H1 (cell line): ENCODE results near the gene MAP1B. TPM values are rescaled to one million over a fixed set of nuclear protein-coding genes. Genes with fewer than 3 reads are reported as not detected.

Source experiments
- CTCF ChIA-PET: fragments of 300-600 bp; sonication (Branson Sonifier 250); formaldehyde crosslinking; loops from one replicate; lab custom pipeline; 2021; ENCODE audit not compliant: partially characterized antibody; lab: Charles Lee
- POLR2A ChIA-PET: fragments of 300-600 bp; sonication (Branson Sonifier 250); formaldehyde crosslinking; loops from one replicate; lab custom pipeline; 2021; ENCODE audit warnings: inconsistent platforms; ENCODE audit not compliant: partially characterized antibody; lab: Charles Lee
- DNase-seq, 2 experiments: peaks; one replicate each; pipeline versions ENCODE4 v3.0.0 to v3.0.0-alpha.2; 2010 to 2022; ENCODE audit warnings: low spot score in 2 of 2, low read depth in 1 of 2, mixed read lengths in 1 of 2
- FAIRE-seq: peaks from 2 replicates; lab custom pipeline; 2011; peaks lifted over from hg19 to GRCh38; lab: Jason Lieb, UNC
- H2AFZ ChIP-seq: 2 replicates; pipeline ENCODE4 v1.8.1; 2012; ENCODE audit warnings: low read length, inconsistent platforms
- H2AK5ac ChIP-seq: 2 replicates; pipeline ENCODE4 v1.6.1; 2013; ENCODE audit warnings: low read depth, low read length
- H2BK120ac ChIP-seq: replicated peaks from 2 replicates; pipeline ENCODE3; 2013; ENCODE audit warnings: low read depth, low read length, inconsistent platforms
- H2BK12ac ChIP-seq: 2 replicates; pipeline ENCODE4 v1.6.1; 2013; ENCODE audit warnings: low read depth, low read length
- H2BK15ac ChIP-seq: 2 replicates; pipeline ENCODE4 v1.6.1; 2013; ENCODE audit warnings: low read length
- H2BK20ac ChIP-seq: 2 replicates; pipeline ENCODE4 v1.6.1; 2013; ENCODE audit warnings: low read length
- H2BK5ac ChIP-seq: 2 replicates; pipeline ENCODE4 v1.6.1; 2013; ENCODE audit warnings: low read depth, low read length
- H3K14ac ChIP-seq: 2 replicates; pipeline ENCODE4 v1.6.1; 2013; ENCODE audit warnings: inconsistent platforms; ENCODE audit not compliant: insufficient read length
- H3K18ac ChIP-seq: 2 replicates; pipeline ENCODE4 v1.6.1; 2013; ENCODE audit warnings: low read length; ENCODE audit errors: extremely low read depth
- H3K23ac ChIP-seq: 2 replicates; pipeline ENCODE4 v1.6.1; 2013; ENCODE audit warnings: inconsistent platforms; ENCODE audit not compliant: insufficient read length
- H3K23me2 ChIP-seq: 2 replicates; pipeline ENCODE4 v1.6.1; 2013; ENCODE audit warnings: low read depth, low read length
- H3K27ac ChIP-seq: 2 replicates; pipeline ENCODE4 v1.6.1; 2011; ENCODE audit warnings: low read depth, low read length, inconsistent platforms
- H3K27me3 ChIP-seq, 4 experiments: replicated peaks in 1 of 4; 1 replicate in 1 of 4; 2 replicates in 3 of 4; pipeline versions ENCODE4 v1.6.1 to v1.8.1; 2011 to 2013; ENCODE audit warnings: low read length in 3 of 4, mild to moderate bottlenecking in 3 of 4, inconsistent platforms in 2 of 4, mixed read lengths in 2 of 4, moderate library complexity in 1 of 4; ENCODE audit not compliant: control insufficient read depth in 3 of 4, insufficient read depth in 3 of 4; ENCODE audit errors: extremely low read depth in 1 of 4
- H3K36me3 ChIP-seq, 4 experiments: 2 replicates each; pipeline versions ENCODE4 v1.6.1 to v1.8.1; 2011 to 2013; ENCODE audit warnings: mild to moderate bottlenecking in 4 of 4, low read length in 3 of 4, moderate library complexity in 2 of 4, control low read depth in 1 of 4, inconsistent platforms in 1 of 4; ENCODE audit not compliant: insufficient read depth in 4 of 4, control insufficient read depth in 2 of 4
- H3K4ac ChIP-seq: replicated peaks from 2 replicates; pipeline ENCODE3; 2013; ENCODE audit warnings: low read length, low read depth, mixed read lengths, inconsistent platforms; ENCODE audit not compliant: insufficient read length
- H3K4me1 ChIP-seq, 4 experiments: replicated peaks in 1 of 4; 1 replicate in 1 of 4; 2 replicates in 3 of 4; pipeline versions ENCODE4 v1.6.1 to v1.8.1; 2011 to 2013; ENCODE audit warnings: low read length in 3 of 4, inconsistent platforms in 2 of 4, mixed read lengths in 1 of 4; ENCODE audit not compliant: insufficient read depth in 4 of 4, control insufficient read depth in 3 of 4
- H3K4me2 ChIP-seq, 2 experiments: 2 replicates each; pipeline versions ENCODE4 v1.6.1 to v1.8.1; 2011 to 2013; ENCODE audit warnings: low read depth in 2 of 2, low read length in 2 of 2, control low read depth in 1 of 2, inconsistent platforms in 1 of 2, mild to moderate bottlenecking in 1 of 2; ENCODE audit not compliant: insufficient read depth in 1 of 2
- H3K4me3 ChIP-seq, 4 experiments: fragments of 200-600, 300-600 bp in 1 of 4; sonication (generic), shearing (Covaris generic), sonication (Bioruptor Twin) in 1 of 4; 2 replicates each; pipeline versions ENCODE4 v1.5.1 to v1.8.1; 2011 to 2016; ENCODE audit warnings: low read length in 4 of 4, low read depth in 3 of 4, control low read depth in 2 of 4, inconsistent platforms in 2 of 4, mild to moderate bottlenecking in 2 of 4, mixed read lengths in 1 of 4, moderate library complexity in 1 of 4; ENCODE audit not compliant: insufficient read depth in 2 of 4; ENCODE audit errors: extremely low read depth in 1 of 4
- H3K56ac ChIP-seq: replicated peaks from 2 replicates; pipeline ENCODE3; 2013; ENCODE audit warnings: low read depth, mild to moderate bottlenecking, mixed read lengths, low read length, inconsistent platforms; ENCODE audit not compliant: insufficient read length
- H3K79me1 ChIP-seq: 2 replicates; pipeline ENCODE4 v1.6.1; 2013; ENCODE audit warnings: low read depth, low read length, control low read depth
- H3K79me2 ChIP-seq, 2 experiments: 2 replicates each; pipeline versions ENCODE4 v1.6.1 to v1.8.1; 2012 to 2013; ENCODE audit warnings: low read length in 2 of 2, mild to moderate bottlenecking in 2 of 2, inconsistent platforms in 1 of 2; ENCODE audit not compliant: insufficient read depth in 2 of 2, control insufficient read depth in 1 of 2
- H3K9ac ChIP-seq, 4 experiments: replicated peaks in 1 of 4; 1 replicate in 1 of 4; 2 replicates in 3 of 4; pipeline versions ENCODE4 v1.6.1 to v1.8.1; 2011 to 2013; ENCODE audit warnings: low read depth in 3 of 4, low read length in 3 of 4, control low read depth in 2 of 4, mild to moderate bottlenecking in 2 of 4, moderate library complexity in 2 of 4, inconsistent platforms in 1 of 4; ENCODE audit errors: extremely low read depth in 1 of 4
- H3K9me3 ChIP-seq, 2 experiments: 2 replicates each; pipeline versions ENCODE4 v1.6.1 to v1.8.1; 2012 to 2013; ENCODE audit warnings: mild to moderate bottlenecking in 2 of 2, moderate library complexity in 2 of 2, control low read depth in 1 of 2, inconsistent platforms in 1 of 2, low read depth in 1 of 2, low read length in 1 of 2, mixed read lengths in 1 of 2; ENCODE audit not compliant: insufficient read depth in 2 of 2
- H4K20me1 ChIP-seq, 2 experiments: replicated peaks in 1 of 2; 2 replicates each; pipeline versions ENCODE3 to v1.8.1; 2011 to 2013; ENCODE audit warnings: inconsistent platforms in 2 of 2, low read length in 2 of 2, mild to moderate bottlenecking in 1 of 2; ENCODE audit not compliant: insufficient read depth in 2 of 2, control insufficient read depth in 1 of 2
- H4K5ac ChIP-seq: 2 replicates; pipeline ENCODE4 v1.6.1; 2013; ENCODE audit warnings: low read length, low read depth, mixed read lengths, inconsistent platforms; ENCODE audit not compliant: insufficient read length
- H4K8ac ChIP-seq: 2 replicates; pipeline ENCODE4 v1.8.0; 2013; ENCODE audit warnings: mild to moderate bottlenecking, moderate library complexity, low read length, inconsistent platforms; ENCODE audit not compliant: insufficient read depth; ENCODE audit errors: extremely low read depth
- H4K91ac ChIP-seq: replicated peaks from 2 replicates; pipeline ENCODE3; 2013; ENCODE audit warnings: low read length, mixed read lengths, inconsistent platforms; ENCODE audit not compliant: insufficient read length
- CHD1 ChIP-seq: IDR thresholded peaks from 2 replicates; pipeline ENCODE4 v1.6.1; 2012; ENCODE audit warnings: low read depth, low read length, improper control_type of control experiment
- HDAC2 ChIP-seq, 2 experiments: fragments of 300-600 bp in 1 of 2; sonication (generic) in 1 of 2; IDR thresholded peaks; 2 replicates each; pipeline ENCODE4 v1.6.1; 2011 to 2012; ENCODE audit warnings: low read depth in 2 of 2, low read length in 2 of 2, mild to moderate bottlenecking in 2 of 2, moderate library complexity in 2 of 2, borderline replicate concordance in 1 of 2, inconsistent platforms in 1 of 2
- PHF8 ChIP-seq: fragments of 200-600 bp; sonication (generic); conservative IDR thresholded peaks from 2 replicates; pipeline ENCODE4 v1.7.1; 2012; ENCODE audit warnings: low read depth, mild to moderate bottlenecking, inconsistent platforms, low read length, moderate library complexity
- WGBS, 2 experiments: shearing (Covaris generic) in 1 of 2; methylation state at CpG; one replicate each; pipeline versions ENCODE4 v1.1.6 to v1.1.7; 2013 to 2015; ENCODE audit warnings: low lambda C conversion rate in 2 of 2, mixed read lengths in 2 of 2, inconsistent platforms in 1 of 2, low coverage in 1 of 2, missing lambda C conversion rate in 1 of 2; ENCODE audit not compliant: insufficient replicate concordance in 2 of 2, insufficient coverage in 1 of 2, insufficient read length in 1 of 2; ENCODE audit errors: extremely low coverage in 1 of 2, missing lambda C conversion rate in 1 of 2; 5-methylcytosine and 5-hydroxymethylcytosine counted together
- polyA plus RNA-seq, 7 experiments: library from polyadenylated mRNA; depleted of rRNA in 3 of 7; stranded (reverse) in 5 of 7; unstranded in 2 of 7; fragments of >200 nt in 5 of 7; fragments of 200-250 nt in 2 of 7; gene quantifications; 1 replicate in 5 of 7; 2 replicates in 1 of 7; 4 replicates in 1 of 7; pipeline versions ENCODE4 v1.2.1 to v1.2.3, GENCODE V29; 2011 to 2013; ENCODE audit warnings: missing spikeins in 2 of 7, mixed read lengths in 2 of 7
- total RNA-seq: library from RNA; stranded (reverse); fragmentation: NEBNext Ultra II Directional; extraction: Animal tissue kit (Norgen Biotek cat#: 25700); gene quantifications from 2 replicates; pipeline ENCODE4 v1.2.1, GENCODE V29; 2021

The MAP1B gene
- total and polyA plus RNA-seq, 2 of the 8 experiments (the other 6 are each of a cell fraction or from before 2014, with no cell fraction given) = 24.5 to 120 TPM

DNA sequence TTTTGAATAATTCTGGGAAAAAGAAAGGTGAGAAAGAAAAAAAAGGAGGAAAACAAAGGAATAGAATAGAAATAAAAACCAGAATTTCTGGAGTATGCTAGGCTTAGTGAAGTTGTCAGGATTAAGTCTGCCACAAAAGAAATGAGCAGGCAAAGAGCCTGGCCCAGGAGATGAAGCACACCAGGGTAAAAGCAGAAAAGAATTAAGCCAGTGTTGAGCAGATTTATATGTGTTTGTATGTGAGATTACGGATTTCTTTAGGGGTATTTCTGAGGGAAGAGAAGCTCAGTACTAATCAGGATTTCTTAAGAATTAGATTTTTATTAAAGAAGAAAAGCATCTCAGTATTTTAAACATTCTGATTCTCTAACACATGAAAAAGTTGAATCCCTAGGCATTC is 138.3 kb downstream of the MAP1B start:
- FAIRE-seq = no peak
- H3K4me2 ChIP-seq = no peak overlapping the region

More for the DNA sequence above, 138.3 kb downstream of the MAP1B start:
- H3K79me2 ChIP-seq = peaks cover 0 to 28% of the 10 kb centered on the region in 2 experiments; a peak in 2 of 4 replicates
- no peak overlapping the region for H3K18ac ChIP-seq
- H3K9me3 ChIP-seq = no peaks in the 10 kb centered on the region
- WGBS, 2 experiments = 75% methylated on average over 1 of the region's 1 CpG; no CpG with 5 or more reads in 1 of the 2 experiments
- no peaks in the 10 kb centered on the region for H3K79me1 ChIP-seq
- no peak for TF ChIP-seq PHF8
- TF ChIP-seq HDAC2 (IDR thresholded peaks at IDR 0.05; ENCODE audit: borderline replicate concordance in 1 of 2, low read depth in 2 of 2, low read length in 2 of 2) = no peak
- no peak for TF ChIP-seq CHD1
- H3K9ac ChIP-seq = no peak overlapping the region
- no peak overlapping the region for H2BK120ac ChIP-seq
- CTCF ChIA-PET = interaction anchor here (1.0 to 2.5 kb wide), 17 partner anchors 10 to 68 kb away, joined by 3 to 19 read pairs (median 6); no protein-coding TSS in a partner anchor
- H3K23ac ChIP-seq = no peak overlapping the region
- no peak overlapping the region for H2BK5ac ChIP-seq
- H3K4me1 ChIP-seq = peaks cover 8 to 14% (median 11%) of the 10 kb centered on the region in 4 experiments
- no peak overlapping the region for H4K5ac ChIP-seq
- H3K27ac ChIP-seq = no peak overlapping the region
- H3K4me3 ChIP-seq = no peak overlapping the region
- no peak overlapping the region for H3K14ac ChIP-seq
- H3K27me3 ChIP-seq = no peaks in the 10 kb centered on the region
- H2BK20ac ChIP-seq = no peak overlapping the region
- DNase-seq = no peak
- H2BK12ac ChIP-seq = no peak overlapping the region
- no peaks in the 10 kb centered on the region for H3K36me3 ChIP-seq
- no peak overlapping the region for H2AFZ ChIP-seq
- no peak overlapping the region for H3K56ac ChIP-seq
- no peaks in the 10 kb centered on the region for H3K23me2 ChIP-seq
- H2AK5ac ChIP-seq = no peak overlapping the region
- H2BK15ac ChIP-seq = no peak overlapping the region
- no peak overlapping the region for H4K91ac ChIP-seq
- H4K8ac ChIP-seq = no peak overlapping the region
- H3K4ac ChIP-seq = no peak overlapping the region
- no peaks in the 10 kb centered on the region for H4K20me1 ChIP-seq
- POLR2A ChIA-PET = no interaction called here
